GM12801 (cell line): ENCODE measurements around the gene ID3.

Source experiments
- TF ChIP-seq, protein P1 (sequence below): IDR thresholded peaks from one replicate; pipeline ENCODE4 v1.5.1; 2011; ENCODE audit warnings: control low read depth; ENCODE audit not compliant: insufficient read length; ENCODE audit errors: extremely low read depth

Gene ID3

GRCh38 chr1:23522244-23522982 lies 36.9 kb downstream of the ID3 start:
- TF ChIP-seq, protein P1, sequence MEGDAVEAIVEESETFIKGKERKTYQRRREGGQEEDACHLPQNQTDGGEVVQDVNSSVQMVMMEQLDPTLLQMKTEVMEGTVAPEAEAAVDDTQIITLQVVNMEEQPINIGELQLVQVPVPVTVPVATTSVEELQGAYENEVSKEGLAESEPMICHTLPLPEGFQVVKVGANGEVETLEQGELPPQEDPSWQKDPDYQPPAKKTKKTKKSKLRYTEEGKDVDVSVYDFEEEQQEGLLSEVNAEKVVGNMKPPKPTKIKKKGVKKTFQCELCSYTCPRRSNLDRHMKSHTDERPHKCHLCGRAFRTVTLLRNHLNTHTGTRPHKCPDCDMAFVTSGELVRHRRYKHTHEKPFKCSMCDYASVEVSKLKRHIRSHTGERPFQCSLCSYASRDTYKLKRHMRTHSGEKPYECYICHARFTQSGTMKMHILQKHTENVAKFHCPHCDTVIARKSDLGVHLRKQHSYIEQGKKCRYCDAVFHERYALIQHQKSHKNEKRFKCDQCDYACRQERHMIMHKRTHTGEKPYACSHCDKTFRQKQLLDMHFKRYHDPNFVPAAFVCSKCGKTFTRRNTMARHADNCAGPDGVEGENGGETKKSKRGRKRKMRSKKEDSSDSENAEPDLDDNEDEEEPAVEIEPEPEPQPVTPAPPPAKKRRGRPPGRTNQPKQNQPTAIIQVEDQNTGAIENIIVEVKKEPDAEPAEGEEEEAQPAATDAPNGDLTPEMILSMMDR, result no peak

GRCh38 chr1:23521588-23521987 lies 37.7 kb downstream of the ID3 start:
- TF ChIP-seq, protein P1, result no peak

DNA sequence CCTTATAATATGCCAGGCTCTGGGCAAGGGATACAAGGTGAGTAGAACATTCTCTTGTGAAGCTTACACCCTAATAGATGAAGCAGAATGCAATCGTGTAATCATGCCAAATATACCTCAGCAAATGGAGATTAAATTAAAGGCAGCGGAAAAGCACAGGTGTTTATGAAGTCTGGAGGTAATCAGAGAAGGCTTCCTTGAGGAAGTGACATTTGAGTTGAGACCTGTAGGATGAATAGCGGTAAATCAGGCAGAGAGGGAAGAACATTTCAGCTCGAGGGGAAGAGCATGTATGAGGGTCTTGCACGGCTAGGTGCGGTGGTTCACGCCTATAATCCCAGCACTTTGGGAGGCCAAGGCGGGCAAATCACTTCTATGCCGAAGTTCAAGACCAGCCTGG lies 41.7 kb downstream of the ID3 start:
- TF ChIP-seq, protein P1, result no peak

- TF ChIP-seq, protein P1, result no peak
These were observed 43.4 kb downstream of the ID3 start for GRCh38 chr1:23515905-23516304.

DNA sequence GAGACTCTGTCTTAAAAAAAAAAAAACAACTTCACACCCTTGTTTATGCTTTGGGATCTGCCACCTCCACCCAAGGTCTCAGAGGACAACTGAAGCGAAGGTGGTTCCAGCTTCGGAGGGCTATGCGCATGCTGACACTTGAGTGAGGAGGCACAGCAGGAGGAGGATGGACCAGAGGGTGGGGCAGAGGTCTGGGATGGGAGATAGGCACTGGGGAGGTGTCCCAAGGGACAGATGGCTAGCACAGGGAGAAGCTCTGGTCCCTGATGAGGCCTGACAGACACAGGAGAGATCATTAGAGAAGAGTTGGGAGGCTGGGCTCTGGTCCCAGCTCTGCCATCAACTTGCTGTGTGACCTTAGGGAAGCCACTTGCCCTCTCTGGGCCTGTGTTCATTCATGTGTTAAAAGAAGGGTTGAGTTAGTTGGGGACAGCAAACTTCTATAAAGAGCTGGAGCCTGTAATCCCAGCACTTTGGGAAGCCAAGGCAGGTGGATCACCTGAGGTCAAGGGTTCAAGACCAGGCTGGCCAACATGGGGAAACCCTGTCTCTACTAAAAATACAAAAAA lies 45.1 kb downstream of the ID3 start:
- TF ChIP-seq, protein P1, result no peak

- TF ChIP-seq, protein P1, result no peak
These were observed 49.4 kb downstream of the ID3 start for GRCh38 chr1:23509896-23510295.
